ENCODE measurements around the gene SMCHD1. TPM values are rescaled to one million over a fixed set of nuclear protein-coding genes. Genes with fewer than 3 reads are reported as not detected.
"Not testable (repeated sequence)": the region's sequence is repeated elsewhere in the genome, so short reads cannot be mapped to it uniquely, and the experiment has no call there.

Gene SMCHD1
- total and polyA plus RNA-seq, 3 donors from 2014 or later: 46.6 to 111 (median 87.2) TPM

GRCh38 chr18:2848247-2849246 is 193.0 kb downstream of the SMCHD1 start:
- no peaks in the 10 kb centered on the region for H3K27me3 ChIP-seq
- intact Hi-C loops (cut with DNase I; ENCODE audit: low total_unique reads): no loop called here
- WGBS, 2 donors: 25 to 27% methylated on average over 17 of the region's 17 CpGs

DNA sequence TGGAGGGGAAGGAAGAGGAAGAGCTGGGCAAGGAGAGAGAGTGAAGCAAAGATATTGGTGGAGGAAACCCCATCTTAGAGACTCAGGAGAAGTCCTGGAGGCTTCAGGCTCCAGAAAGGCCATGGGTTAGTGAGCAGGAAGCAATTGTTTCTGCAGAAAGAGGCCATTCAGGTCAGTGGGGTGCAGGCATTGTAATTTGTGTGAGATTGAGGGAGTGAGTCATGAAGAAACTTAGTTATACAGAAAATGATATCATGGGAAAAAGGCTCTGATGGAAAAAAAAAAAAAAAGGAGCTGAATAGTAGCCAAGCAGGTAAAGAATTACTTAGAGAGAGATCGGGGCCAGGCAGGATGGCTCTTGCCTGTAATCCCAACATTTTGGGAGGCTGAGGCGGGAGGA is 195.3 kb downstream of the SMCHD1 start:
- no peak overlapping the region for H3K27ac ChIP-seq
- WGBS, 2 donors: 94 to 100% methylated on average over 2 of the region's 2 CpGs
- H3K4me1 ChIP-seq: peaks cover 24% of the 10 kb centered on the region
- no peaks in the 10 kb centered on the region for H3K27me3 ChIP-seq
- H3K4me3 ChIP-seq: no peak overlapping the region
- no peaks in the 10 kb centered on the region for H3K9me3 ChIP-seq
- intact Hi-C loops (cut with DNase I; ENCODE audit: low total_unique reads): no loop called here
- no peaks in the 10 kb centered on the region for H3K36me3 ChIP-seq (ENCODE audit: low read depth, missing control alignments)
- no peak for DNase-seq
- TF ChIP-seq POLR2A (IDR thresholded peaks at IDR 0.05): no peak

More at GRCh38 chr18:2848247-2849246, 193.0 kb downstream of the SMCHD1 start:
- peak overlapping the region in 1 of 2 donors; percentile 77 for H3K27ac ChIP-seq
- H3K4me1 ChIP-seq: peaks cover 11% of the 10 kb centered on the region
- peak overlapping the region; percentile 46 to 67 for H3K4me3 ChIP-seq
- no peaks in the 10 kb centered on the region for H3K36me3 ChIP-seq (ENCODE audit: low read depth, missing control alignments)
- TF ChIP-seq, protein P1, sequence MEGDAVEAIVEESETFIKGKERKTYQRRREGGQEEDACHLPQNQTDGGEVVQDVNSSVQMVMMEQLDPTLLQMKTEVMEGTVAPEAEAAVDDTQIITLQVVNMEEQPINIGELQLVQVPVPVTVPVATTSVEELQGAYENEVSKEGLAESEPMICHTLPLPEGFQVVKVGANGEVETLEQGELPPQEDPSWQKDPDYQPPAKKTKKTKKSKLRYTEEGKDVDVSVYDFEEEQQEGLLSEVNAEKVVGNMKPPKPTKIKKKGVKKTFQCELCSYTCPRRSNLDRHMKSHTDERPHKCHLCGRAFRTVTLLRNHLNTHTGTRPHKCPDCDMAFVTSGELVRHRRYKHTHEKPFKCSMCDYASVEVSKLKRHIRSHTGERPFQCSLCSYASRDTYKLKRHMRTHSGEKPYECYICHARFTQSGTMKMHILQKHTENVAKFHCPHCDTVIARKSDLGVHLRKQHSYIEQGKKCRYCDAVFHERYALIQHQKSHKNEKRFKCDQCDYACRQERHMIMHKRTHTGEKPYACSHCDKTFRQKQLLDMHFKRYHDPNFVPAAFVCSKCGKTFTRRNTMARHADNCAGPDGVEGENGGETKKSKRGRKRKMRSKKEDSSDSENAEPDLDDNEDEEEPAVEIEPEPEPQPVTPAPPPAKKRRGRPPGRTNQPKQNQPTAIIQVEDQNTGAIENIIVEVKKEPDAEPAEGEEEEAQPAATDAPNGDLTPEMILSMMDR (IDR thresholded peaks at IDR 0.05): no peak
- TF ChIP-seq POLR2A (IDR thresholded peaks at IDR 0.05): no peak
- no peaks in the 10 kb centered on the region for H3K9me3 ChIP-seq
- DNase-seq: no peak

DNA sequence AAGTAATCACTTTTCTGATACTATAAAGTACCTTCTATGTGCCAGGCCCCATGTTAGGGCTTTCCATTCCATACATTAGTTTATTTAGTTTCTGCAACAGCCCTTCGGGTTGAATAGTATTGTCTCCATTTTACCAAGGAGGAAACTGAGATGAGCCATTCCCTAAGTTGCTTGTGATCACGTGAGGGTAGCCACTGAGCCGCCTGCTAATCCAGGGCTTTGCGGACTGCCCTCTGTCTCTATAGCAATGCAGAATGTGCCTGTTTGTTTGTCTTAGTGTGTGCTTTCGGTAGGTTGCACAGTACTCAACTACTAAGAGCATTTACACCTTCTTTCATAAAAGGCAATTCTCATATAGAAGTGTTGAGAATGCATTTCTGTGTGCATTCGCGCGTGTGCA is 196.2 kb downstream of the SMCHD1 start:
- no peak overlapping the region for H3K4me3 ChIP-seq
- H3K27me3 ChIP-seq: no peaks in the 10 kb centered on the region
- H3K9me3 ChIP-seq: no peaks in the 10 kb centered on the region
- no peak overlapping the region for H3K27ac ChIP-seq
- no peak for DNase-seq
- intact Hi-C loops (cut with DNase I; ENCODE audit: low total_unique reads): no loop called here
- H3K36me3 ChIP-seq (ENCODE audit: low read depth, missing control alignments): no peaks in the 10 kb centered on the region
- H3K4me1 ChIP-seq: peaks cover 18% of the 10 kb centered on the region
- WGBS, 2 donors: 93 to 96% methylated on average over 8 of the region's 8 CpGs
- TF ChIP-seq, protein P1 (IDR thresholded peaks at IDR 0.05): no peak

GRCh38 chr18:2852460-2852859 is 196.9 kb downstream of the SMCHD1 start:
- WGBS, 2 donors: 94 to 97% methylated on average over 12 of the region's 12 CpGs
- H3K27ac ChIP-seq; H3K9me3 ChIP-seq; H3K27me3 ChIP-seq; DNase-seq; H3K4me3 ChIP-seq; intact Hi-C loops (cut with DNase I; ENCODE audit: low total_unique reads); H3K36me3 ChIP-seq (ENCODE audit: low read depth, missing control alignments): not testable (repeated sequence)
- H3K4me1 ChIP-seq: peaks cover 22% of the 10 kb centered on the region

DNA sequence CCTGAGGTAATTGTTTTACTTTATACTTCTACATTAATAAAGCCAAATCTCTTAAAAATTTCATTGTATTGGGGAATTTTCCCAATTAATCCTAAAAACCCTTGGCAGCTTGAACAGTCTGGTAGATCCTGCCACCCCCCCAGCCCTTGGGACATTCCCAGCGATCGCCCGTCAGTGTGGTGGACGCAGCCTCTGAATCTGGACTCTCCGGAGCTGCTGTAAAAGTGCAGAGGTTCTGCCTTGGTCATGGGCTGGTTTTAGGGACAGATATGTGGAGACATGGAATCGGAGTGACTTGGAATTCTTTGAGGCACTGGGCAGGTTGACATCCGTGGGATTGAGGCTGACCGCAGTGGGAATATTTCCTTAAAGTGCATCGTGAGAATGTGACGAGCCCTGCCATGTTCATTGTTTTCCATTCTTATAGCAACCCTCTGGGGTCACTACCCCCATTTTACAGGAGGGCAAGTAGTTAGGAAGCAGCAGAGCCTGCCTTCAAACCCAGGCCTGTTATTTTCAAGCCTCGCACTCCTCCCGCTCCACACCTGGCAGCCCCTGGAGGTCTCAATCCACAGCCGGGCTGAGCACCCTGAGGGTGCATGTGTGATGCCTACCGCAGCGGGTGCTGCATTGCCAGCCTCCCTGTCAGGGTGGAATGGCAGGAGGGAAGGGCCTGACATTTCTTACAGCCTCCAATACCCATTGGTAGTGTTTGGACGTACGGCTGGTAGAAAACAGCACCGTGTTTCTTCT is 197.8 kb downstream of the SMCHD1 start:
- DNase-seq: no peak
- no peak overlapping the region for H3K4me3 ChIP-seq
- intact Hi-C loops (cut with DNase I; ENCODE audit: low total_unique reads): no loop called here
- no peak overlapping the region for H3K27ac ChIP-seq
- H3K9me3 ChIP-seq: no peaks in the 10 kb centered on the region
- no peaks in the 10 kb centered on the region for H3K27me3 ChIP-seq
- no peaks in the 10 kb centered on the region for H3K36me3 ChIP-seq (ENCODE audit: low read depth, missing control alignments)
- H3K4me1 ChIP-seq: peaks cover 29% of the 10 kb centered on the region
- no peak for TF ChIP-seq POLR2A (IDR thresholded peaks at IDR 0.05)
- TF ChIP-seq, protein P1 (IDR thresholded peaks at IDR 0.05): no peak
- WGBS, 2 donors: 90 to 94% methylated on average over 18 of the region's 18 CpGs
